KMS-11 (cell line): Measurements from ENCODE around the gene ZMIZ2.
"Not testable (repeated sequence)": the region's sequence is repeated elsewhere in the genome, so short reads cannot be mapped to it uniquely, and the experiment has no call there.

Source experiments
- H2AFZ ChIP-seq: fragments of 200-600 bp; sonication (generic); 2 replicates; pipeline ENCODE4 v1.6.1; 2016; ENCODE audit warnings: antibody characterized with exemption, mixed run types, low read depth
- H3K27ac ChIP-seq: fragments of 200-600 bp; sonication (generic); 2 replicates; pipeline ENCODE4 v1.6.1; 2016; ENCODE audit warnings: mild to moderate bottlenecking, mixed run types
- H3K27me3 ChIP-seq: fragments of 200-600 bp; sonication (generic); 2 replicates; pipeline ENCODE4 v1.6.1; 2017; ENCODE audit warnings: mild to moderate bottlenecking, low read depth, mixed run types, moderate library complexity; ENCODE audit not compliant: insufficient read depth
- H3K36me3 ChIP-seq: fragments of 200-600 bp; sonication (generic); 2 replicates; pipeline ENCODE4 v1.6.1; 2017; ENCODE audit warnings: mild to moderate bottlenecking, mixed run types; ENCODE audit not compliant: insufficient read depth
- H3K4me1 ChIP-seq: fragments of 200-600 bp; sonication (generic); 2 replicates; pipeline ENCODE4 v1.6.1; 2016; ENCODE audit warnings: mild to moderate bottlenecking, low read depth, mixed run types; ENCODE audit not compliant: poor library complexity, severe bottlenecking
- H3K4me2 ChIP-seq: fragments of 200-600 bp; sonication (generic); 2 replicates; pipeline ENCODE4 v1.7.0; 2016; ENCODE audit warnings: mild to moderate bottlenecking, mixed run types
- H3K4me3 ChIP-seq: fragments of 200-600 bp; sonication (generic); IDR thresholded peaks from 2 replicates; pipeline ENCODE4 v1.6.1; 2017; ENCODE audit warnings: low read depth, low read length, mixed read lengths; ENCODE audit not compliant: insufficient read depth
- H3K79me2 ChIP-seq: fragments of 200-600 bp; sonication (generic); 2 replicates; pipeline ENCODE4 v1.6.1; 2016; ENCODE audit warnings: low read depth, mixed run types; ENCODE audit not compliant: insufficient read depth
- H3K9ac ChIP-seq: fragments of 200-600 bp; sonication (generic); 2 replicates; pipeline ENCODE4 v1.6.1; 2016; ENCODE audit warnings: mild to moderate bottlenecking, mixed run types
- H4K20me1 ChIP-seq: fragments of 200-600 bp; sonication (generic); 2 replicates; pipeline ENCODE4 v1.6.1; 2016; ENCODE audit warnings: mild to moderate bottlenecking, mixed run types; ENCODE audit not compliant: insufficient read depth
- CTCF ChIP-seq: fragments of 200-600 bp; sonication (generic); conservative IDR thresholded peaks from 2 replicates; pipeline ENCODE4 v1.6.1; 2017; ENCODE audit warnings: low read depth, mild to moderate bottlenecking, antibody characterized with exemption, low read length, moderate library complexity, mixed read lengths

The ZMIZ2 gene

GRCh38 chr7:44782460-44782859 is 33.8 kb downstream of the ZMIZ2 start:
- no peak overlapping the region for H3K27ac ChIP-seq
- no peak overlapping the region for H3K4me2 ChIP-seq
- H3K4me1 ChIP-seq, result peaks cover 8% of the 10 kb centered on the region
- no peak overlapping the region for H3K4me3 ChIP-seq
- no peak overlapping the region for H2AFZ ChIP-seq
- no peaks in the 10 kb centered on the region for H3K27me3 ChIP-seq
- no peak overlapping the region for H3K9ac ChIP-seq
- TF ChIP-seq CTCF, result no peak
- no peaks in the 10 kb centered on the region for H4K20me1 ChIP-seq
- no peaks in the 10 kb centered on the region for H3K36me3 ChIP-seq
- no peaks in the 10 kb centered on the region for H3K79me2 ChIP-seq

GRCh38 chr7:44783407-44783806 is 34.8 kb downstream of the ZMIZ2 start:
- Histone ChIP-seq H3K27me3 (no peaks in the 10 kb centered on the region), H2AFZ (no peak overlapping the region), H3K4me3 (no peak overlapping the region), H3K4me1 (peaks cover 8% of the 10 kb centered on the region), H3K27ac (no peak overlapping the region), H4K20me1 (no peaks in the 10 kb centered on the region), H3K9ac (no peak overlapping the region), H3K36me3 (no peaks in the 10 kb centered on the region), H3K79me2 (no peaks in the 10 kb centered on the region), H3K4me2 (no peak overlapping the region)
- TF ChIP-seq CTCF, result no peak

- no peak for TF ChIP-seq CTCF
- H3K27me3 ChIP-seq, result no peaks in the 10 kb centered on the region
Measured at GRCh38 chr7:44784364-44784763, 35.7 kb downstream of the ZMIZ2 start.

GRCh38 chr7:44785218-44785617 is 36.6 kb downstream of the ZMIZ2 start:
- H3K4me1 ChIP-seq, result peaks cover 15% of the 10 kb centered on the region
- not testable (repeated sequence) for H3K4me2 ChIP-seq, H3K9ac ChIP-seq, H2AFZ ChIP-seq, H3K79me2 ChIP-seq, H3K4me3 ChIP-seq, H3K36me3 ChIP-seq, H3K27ac ChIP-seq, H4K20me1 ChIP-seq, H3K27me3 ChIP-seq

More at GRCh38 chr7:44784364-44784763, 35.7 kb downstream of the ZMIZ2 start:
- H3K4me1 ChIP-seq, result peaks cover 8% of the 10 kb centered on the region
- H3K79me2 ChIP-seq, result no peaks in the 10 kb centered on the region
- no peaks in the 10 kb centered on the region for H4K20me1 ChIP-seq
- no peak overlapping the region for H3K9ac ChIP-seq
- H3K4me2 ChIP-seq, result no peak overlapping the region
- no peaks in the 10 kb centered on the region for H3K36me3 ChIP-seq
- H3K27ac ChIP-seq, result no peak overlapping the region
- no peak overlapping the region for H2AFZ ChIP-seq
- H3K4me3 ChIP-seq, result no peak overlapping the region

GRCh38 chr7:44787041-44787440 is 38.4 kb downstream of the ZMIZ2 start:
- Histone ChIP-seq H3K79me2 (no peaks in the 10 kb centered on the region), H3K27ac (no peak overlapping the region), H3K4me3 (no peak overlapping the region), H3K4me2 (no peak overlapping the region), H4K20me1 (no peaks in the 10 kb centered on the region), H3K9ac (no peak overlapping the region), H3K4me1 (peaks cover 33% of the 10 kb centered on the region), H2AFZ (no peak overlapping the region), H3K36me3 (no peaks in the 10 kb centered on the region), H3K27me3 (no peaks in the 10 kb centered on the region)
- no peak for TF ChIP-seq CTCF
